Mucosa of descending colon (tissue), 3 donors: ENCODE results near the gene SRCAP. TPM values are rescaled to one million over a fixed set of nuclear protein-coding genes. Genes with fewer than 3 reads are reported as not detected.
"Not testable (repeated sequence)": the region's sequence is repeated elsewhere in the genome, so short reads cannot be mapped to it uniquely, and the experiment has no call there.

Source experiments
- ATAC-seq: fragments of 200-7000 bp; cut with Tn5 transposase; one replicate; pipeline ENCODE4 v1.9.1; 2020; ENCODE audit warnings: mild to moderate bottlenecking, moderate library complexity
- DNase-seq, 3 donors: peaks; one replicate each; pipeline ENCODE4 v3.0.0-alpha.2; 2020
- H3K36me3 ChIP-seq: fragments of 200-600 bp; one replicate; pipeline ENCODE4 v1.8.0; 2021; ENCODE audit warnings: low read depth, mild to moderate bottlenecking
- H3K4me1 ChIP-seq: fragments of 200-600 bp; one replicate; pipeline ENCODE4 v1.8.0; 2021; ENCODE audit warnings: low read depth, mild to moderate bottlenecking
- H3K4me3 ChIP-seq: fragments of 200-600 bp; one replicate; pipeline ENCODE4 v1.8.0; 2021; ENCODE audit warnings: mild to moderate bottlenecking
- H3K9me3 ChIP-seq: fragments of 200-600 bp; one replicate; pipeline ENCODE4 v1.8.0; 2021; ENCODE audit warnings: mild to moderate bottlenecking
- intact Hi-C, 2 donors: fragments of 100-400 bp; cut with DNase I in 1 of 2; cut with micrococcal nuclease in 1 of 2; formaldehyde crosslinking; loops; one replicate each; pipeline versions ENCODE4 v1.11.0 to v1.11.1; 2022; cut with DNase I, micrococcal nuclease
- total RNA-seq, 3 donors: library from RNA; stranded (reverse); fragmentation: NEBNext Ultra II Directional in 2 of 3; extraction: Animal tissue kit (Norgen Biotek cat#: 25700) in 2 of 3; gene quantifications; one replicate each; pipeline versions ENCODE4 v1.2.1 to v1.2.4, GENCODE V29; 2021 to 2023
- TF ChIP-seq, protein P1 (sequence below): fragments of 200-600 bp; IDR thresholded peaks from one replicate; pipeline ENCODE4 v1.8.0; 2022; ENCODE audit warnings: antibody characterized with exemption, mild to moderate bottlenecking
- donor health status: DM: no; HTN: no; CAD: no; lungs with moderate emphysema.
- donor health status: DM: no; HTN: no; CAD: no.
- donor health status: DM: no; HTN: yes; CAD: no.

The SRCAP gene
- total RNA-seq, 3 donors from 2014 or later: 64.8 to 88.9 (median 65.4) TPM

DNA sequence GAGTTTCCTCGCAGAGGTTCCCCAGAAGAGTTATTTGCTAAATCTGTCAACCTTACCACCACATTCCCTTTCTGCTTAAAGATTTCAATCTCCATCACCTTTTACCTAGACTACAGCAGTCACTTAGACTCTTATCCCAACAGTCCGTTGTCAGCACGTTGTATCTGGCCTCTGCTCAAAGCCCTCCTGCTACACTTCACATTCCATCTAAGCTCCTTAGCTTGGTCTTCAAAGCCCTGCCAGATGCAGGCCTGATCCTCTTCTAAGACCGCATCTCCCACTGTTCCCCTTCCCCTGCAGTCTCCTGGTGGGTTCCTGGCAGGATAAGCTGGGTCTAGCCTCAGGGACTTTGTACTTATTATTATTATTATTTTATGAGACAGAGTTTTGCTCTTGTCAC lies 10.3 kb upstream of the SRCAP start:
- H3K4me1 ChIP-seq: no peaks in the 10 kb centered on the region
- H3K4me3 ChIP-seq: no peak overlapping the region
- DNase-seq (no peak), ATAC-seq (no peak)
- no peaks in the 10 kb centered on the region for H3K9me3 ChIP-seq
- intact Hi-C loops: no loop called here
- TF ChIP-seq, protein P1, sequence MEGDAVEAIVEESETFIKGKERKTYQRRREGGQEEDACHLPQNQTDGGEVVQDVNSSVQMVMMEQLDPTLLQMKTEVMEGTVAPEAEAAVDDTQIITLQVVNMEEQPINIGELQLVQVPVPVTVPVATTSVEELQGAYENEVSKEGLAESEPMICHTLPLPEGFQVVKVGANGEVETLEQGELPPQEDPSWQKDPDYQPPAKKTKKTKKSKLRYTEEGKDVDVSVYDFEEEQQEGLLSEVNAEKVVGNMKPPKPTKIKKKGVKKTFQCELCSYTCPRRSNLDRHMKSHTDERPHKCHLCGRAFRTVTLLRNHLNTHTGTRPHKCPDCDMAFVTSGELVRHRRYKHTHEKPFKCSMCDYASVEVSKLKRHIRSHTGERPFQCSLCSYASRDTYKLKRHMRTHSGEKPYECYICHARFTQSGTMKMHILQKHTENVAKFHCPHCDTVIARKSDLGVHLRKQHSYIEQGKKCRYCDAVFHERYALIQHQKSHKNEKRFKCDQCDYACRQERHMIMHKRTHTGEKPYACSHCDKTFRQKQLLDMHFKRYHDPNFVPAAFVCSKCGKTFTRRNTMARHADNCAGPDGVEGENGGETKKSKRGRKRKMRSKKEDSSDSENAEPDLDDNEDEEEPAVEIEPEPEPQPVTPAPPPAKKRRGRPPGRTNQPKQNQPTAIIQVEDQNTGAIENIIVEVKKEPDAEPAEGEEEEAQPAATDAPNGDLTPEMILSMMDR: no peak
- H3K36me3 ChIP-seq: no peaks in the 10 kb centered on the region

DNA sequence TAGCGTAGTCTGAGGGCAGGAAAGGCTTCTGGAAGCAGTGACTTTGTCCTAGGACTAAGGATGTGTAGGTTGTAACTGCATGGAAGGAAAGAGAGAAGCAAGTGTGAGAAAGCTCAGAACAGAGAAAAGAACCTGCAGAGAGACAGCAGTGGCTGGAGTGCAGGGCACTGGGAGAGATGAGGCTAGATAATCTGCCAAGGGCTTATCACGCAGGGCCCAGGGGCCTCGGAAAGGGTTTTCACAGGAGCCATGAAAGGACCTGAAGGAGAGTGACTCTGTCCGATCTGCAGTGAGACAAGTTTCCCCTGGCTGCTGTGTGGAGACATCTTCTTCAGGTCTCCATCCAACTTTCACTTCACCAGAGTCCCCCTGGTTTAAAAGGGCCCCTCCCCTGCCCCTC lies 7.1 kb upstream of the SRCAP start:
- H3K4me1 ChIP-seq: no peaks in the 10 kb centered on the region
- H3K4me3 ChIP-seq: no peak overlapping the region
- no peaks in the 10 kb centered on the region for H3K36me3 ChIP-seq
- no peak for DNase-seq
- TF ChIP-seq, protein P1: no peak
- intact Hi-C loops: no loop called here
- ATAC-seq: no peak
- no peaks in the 10 kb centered on the region for H3K9me3 ChIP-seq

DNA sequence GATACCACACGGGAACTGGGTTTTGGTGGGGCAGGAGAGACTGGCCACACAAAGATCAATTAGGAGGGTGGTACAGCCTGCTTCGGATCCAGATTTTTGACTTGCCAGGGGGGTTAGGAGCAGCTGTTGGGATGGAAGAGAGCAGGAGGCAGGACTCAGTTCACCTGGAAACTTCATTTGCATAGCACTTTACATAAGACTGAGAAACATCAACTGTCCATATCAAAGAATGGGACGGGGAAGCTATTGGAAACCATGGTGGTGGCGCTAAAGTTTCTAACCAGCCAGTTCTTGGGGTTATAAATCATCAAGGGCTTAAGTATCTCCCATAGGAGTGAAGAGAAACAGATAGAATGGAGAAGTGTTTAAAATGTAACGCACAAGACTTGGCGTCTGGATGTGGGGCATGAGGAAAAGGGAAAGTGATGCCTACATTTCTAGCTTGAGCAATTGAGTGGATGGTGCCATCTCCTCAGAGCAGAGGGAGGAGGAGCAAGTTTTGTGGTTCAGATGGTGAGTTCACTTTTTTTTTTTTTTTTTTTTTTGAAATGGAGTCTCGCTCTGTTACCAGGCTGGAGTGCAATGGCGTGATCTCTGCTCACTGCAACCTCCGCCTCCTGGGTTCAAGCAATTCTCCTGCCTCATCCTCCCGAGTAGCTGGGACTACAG lies 6.4 kb upstream of the SRCAP start:
- Histone ChIP-seq H3K4me3 (no peak overlapping the region), H3K36me3 (no peaks in the 10 kb centered on the region), H3K9me3 (no peaks in the 10 kb centered on the region), H3K4me1 (peaks cover 5% of the 10 kb centered on the region)
- ATAC-seq (no peak), DNase-seq (no peak)
- intact Hi-C loops: no loop called here
- TF ChIP-seq, protein P1: no peak

DNA sequence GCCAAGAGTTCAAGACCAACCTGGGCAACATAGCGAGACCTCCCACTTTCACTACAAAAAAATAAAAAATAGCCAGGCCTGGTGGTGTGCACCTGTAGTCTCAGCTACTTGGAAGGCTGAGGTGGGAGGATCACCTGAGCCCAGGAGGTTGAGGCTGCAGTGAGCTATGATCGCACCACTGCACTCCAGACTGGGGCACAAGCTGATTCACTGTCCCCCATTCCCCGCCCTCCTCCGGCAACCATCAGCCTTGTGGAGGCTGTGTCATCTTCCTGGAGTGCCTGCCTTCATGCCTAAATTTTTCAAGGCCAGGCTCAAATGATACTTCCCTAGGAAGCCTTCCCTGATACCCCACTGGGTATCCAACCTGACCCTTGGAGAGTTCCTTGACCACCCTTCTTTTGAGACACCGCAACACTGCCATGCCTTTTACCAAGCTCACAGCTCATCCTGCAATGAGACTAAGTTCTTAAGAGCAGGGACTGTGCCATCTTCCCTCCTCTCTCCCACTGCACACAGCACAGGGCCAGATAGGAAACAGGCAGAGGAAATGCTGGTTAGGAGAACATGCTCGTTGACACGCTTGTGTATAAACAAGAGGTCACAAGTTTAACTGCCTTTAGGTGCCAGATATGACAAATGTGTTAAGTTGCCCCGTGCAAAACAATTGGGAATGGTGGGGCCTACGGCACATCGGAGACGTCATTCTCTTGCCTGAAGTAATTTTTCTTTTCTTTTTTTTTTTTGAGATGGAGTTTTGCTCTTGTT lies 3.9 kb upstream of the SRCAP start:
- Histone ChIP-seq H3K4me3 (no peak overlapping the region), H3K36me3 (no peaks in the 10 kb centered on the region), H3K9me3 (no peaks in the 10 kb centered on the region), H3K4me1 (peaks cover 13% of the 10 kb centered on the region)
- TF ChIP-seq, protein P1: no peak
- ATAC-seq (no peak), DNase-seq (peak in 1 of 3 donors; percentile 19)
- intact Hi-C loops: no loop called here

DNA sequence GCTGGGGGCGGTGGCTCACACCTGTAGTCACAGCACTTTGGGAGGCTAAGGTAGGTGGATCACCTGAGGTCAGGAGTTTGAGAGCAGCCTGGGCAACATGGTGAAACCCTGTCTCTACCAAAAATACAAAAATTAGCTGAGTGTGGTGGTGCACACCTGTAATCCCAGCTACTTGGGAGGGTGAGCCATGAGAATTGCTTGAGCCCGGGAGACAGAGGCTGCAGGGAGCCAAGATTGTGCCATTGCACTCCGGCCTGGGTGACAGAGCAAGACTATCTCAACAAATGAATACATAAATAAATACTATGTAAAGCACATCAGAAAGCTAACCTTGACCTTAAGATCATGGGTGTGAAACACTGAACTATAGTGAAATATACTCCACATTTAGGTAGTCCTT lies 2.3 kb upstream of the SRCAP start:
- intact Hi-C loops, ATAC-seq, H3K4me3 ChIP-seq, H3K9me3 ChIP-seq, H3K36me3 ChIP-seq, DNase-seq: not testable (repeated sequence)
- peaks cover 13% of the 10 kb centered on the region for H3K4me1 ChIP-seq
